DOHH2 (cell line): ENCODE data around the gene ENDOV.

Source experiments
- H3F3A ChIP-seq: fragments of 200-600 bp; sonication (generic), shearing (Covaris generic); 2 replicates; pipeline ENCODE4 v1.6.0; 2016; ENCODE audit warnings: antibody characterized with exemption, mild to moderate bottlenecking; ENCODE audit not compliant: control insufficient read depth, insufficient read depth
- H3K27ac ChIP-seq: fragments of 200-600 bp; sonication (generic); 2 replicates; pipeline ENCODE4 v1.5.1; 2014; ENCODE audit warnings: low read depth, mild to moderate bottlenecking, low read length, moderate library complexity
- H3K27me3 ChIP-seq: fragments of 200-600 bp; sonication (generic); 2 replicates; pipeline ENCODE4 v1.6.1; 2014; ENCODE audit warnings: mild to moderate bottlenecking, low read length, mixed read lengths; ENCODE audit not compliant: control insufficient read depth
- H3K36me3 ChIP-seq: fragments of 200-600 bp; sonication (generic); 2 replicates; pipeline ENCODE4 v1.6.1; 2014; ENCODE audit warnings: mild to moderate bottlenecking, low read length, moderate library complexity, mixed read lengths; ENCODE audit not compliant: control insufficient read depth
- H3K4me1 ChIP-seq: fragments of 200-600 bp; sonication (generic); 2 replicates; pipeline ENCODE4 v1.6.1; 2014; ENCODE audit warnings: mild to moderate bottlenecking, low read length, mixed read lengths; ENCODE audit not compliant: control insufficient read depth
- H3K4me2 ChIP-seq: fragments of 200-600 bp; sonication (generic); 2 replicates; pipeline ENCODE4 v1.6.0; 2014; ENCODE audit warnings: mild to moderate bottlenecking, low read length, moderate library complexity
- H3K4me3 ChIP-seq: fragments of 200-600 bp; sonication (generic); 2 replicates; pipeline ENCODE4 v1.5.1; 2014; ENCODE audit warnings: mild to moderate bottlenecking, low read length, mixed read lengths
- H3K79me2 ChIP-seq: fragments of 200-600 bp; sonication (generic); 2 replicates; pipeline ENCODE4 v1.6.1; 2014; ENCODE audit warnings: mild to moderate bottlenecking, low read length, mixed read lengths; ENCODE audit not compliant: control insufficient read depth
- H3K9me2 ChIP-seq: fragments of 200-600 bp; sonication (generic); replicated peaks from 2 replicates; pipeline ENCODE4 v1.6.1; 2014; ENCODE audit warnings: mild to moderate bottlenecking, low read length, mixed read lengths; ENCODE audit not compliant: control insufficient read depth
- H3K9me3 ChIP-seq: fragments of 200-600 bp; sonication (generic); 2 replicates; pipeline ENCODE4 v1.6.1; 2014; ENCODE audit warnings: antibody characterized with exemption, low read length, mixed read lengths; ENCODE audit not compliant: control insufficient read depth, insufficient read depth
- H4K20me1 ChIP-seq: fragments of 200-600 bp; sonication (generic); 2 replicates; pipeline ENCODE4 v1.6.0; 2014; ENCODE audit warnings: low read depth, mild to moderate bottlenecking, antibody characterized with exemption, low read length, moderate library complexity; ENCODE audit not compliant: control insufficient read depth, insufficient read depth
- EZH2phosphoT487 ChIP-seq: fragments of 200-600 bp; sonication (generic); IDR thresholded peaks from 2 replicates; pipeline ENCODE4 v1.6.1; 2017; ENCODE audit warnings: borderline replicate concordance, mild to moderate bottlenecking, antibody characterized with exemption, low read length, moderate library complexity, mixed read lengths
- TF ChIP-seq, protein P1 (sequence below): fragments of 200-600 bp; sonication (generic); IDR thresholded peaks from one replicate; pipeline ENCODE4 v1.5.1; 2014; ENCODE audit warnings: antibody characterized with exemption, mild to moderate bottlenecking, low read depth, low read length; ENCODE audit not compliant: poor library complexity, severe bottlenecking

The ENDOV gene

DNA sequence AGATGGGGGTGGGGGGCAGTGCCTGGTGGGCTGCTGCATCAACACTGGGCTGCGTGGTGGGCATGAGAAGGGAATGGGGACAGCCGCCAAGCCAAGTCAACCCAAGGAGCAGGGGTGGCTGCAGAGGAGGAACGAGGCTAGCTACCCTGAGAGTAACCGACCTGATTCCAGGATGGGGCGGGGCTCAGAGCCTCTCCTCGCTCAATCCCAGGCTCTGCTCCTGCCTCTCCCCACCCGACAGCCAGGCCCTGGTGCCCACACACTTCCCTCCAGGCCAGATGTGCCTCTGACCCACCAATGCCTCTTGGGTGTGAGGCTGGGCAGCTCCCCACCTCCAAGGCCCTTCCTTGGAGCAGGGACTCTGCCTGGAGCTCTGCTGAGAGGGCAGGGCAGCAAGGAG is 58.7 kb downstream of the ENDOV start:
- no peak overlapping the region for H3K4me3 ChIP-seq

DNA sequence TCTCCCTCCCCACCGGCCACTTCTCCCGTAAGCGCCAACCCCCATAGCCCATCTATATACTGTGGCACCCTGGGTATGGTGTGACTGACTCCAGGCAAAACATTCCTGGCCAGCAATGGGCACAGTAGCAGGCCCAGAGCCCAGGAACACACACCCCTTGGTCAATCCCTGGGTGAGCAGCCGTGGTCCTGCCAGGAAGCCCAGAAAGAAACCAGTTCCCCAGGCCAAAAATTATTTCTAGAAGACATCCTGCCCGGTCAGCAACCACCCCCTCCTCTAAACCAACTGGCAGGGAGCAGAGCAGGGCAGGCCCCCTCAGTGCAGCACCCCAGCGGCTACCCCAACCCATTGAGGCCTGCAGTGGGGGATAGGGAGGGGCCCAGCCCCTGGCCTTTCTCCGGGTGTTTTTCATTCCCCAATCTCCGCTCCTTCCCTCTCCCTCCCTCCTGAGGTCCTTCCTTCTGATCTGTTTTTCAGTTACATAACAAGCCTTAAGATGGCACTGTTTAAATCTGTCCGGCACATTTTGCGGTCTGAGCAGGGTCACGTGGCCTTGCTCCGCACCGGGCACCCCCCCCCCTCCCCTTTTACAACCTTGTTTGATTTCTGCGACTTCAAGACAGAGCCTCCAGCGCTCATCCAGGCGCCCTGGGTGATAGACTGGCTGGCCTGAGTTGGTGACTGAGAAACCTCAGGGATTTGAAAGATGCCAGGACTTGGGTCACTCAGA is 59.4 kb downstream of the ENDOV start:
- H3K4me2 ChIP-seq = peak overlapping the region; percentile 60
- H3K27ac ChIP-seq = no peak overlapping the region
- H3K79me2 ChIP-seq = no peaks in the 10 kb centered on the region
- H4K20me1 ChIP-seq = no peaks in the 10 kb centered on the region
- H3K9me2 ChIP-seq = no peaks in the 10 kb centered on the region
- peaks cover 14% of the 10 kb centered on the region for H3K4me1 ChIP-seq
- peak overlapping the region; percentile 43 for H3K4me3 ChIP-seq
- peaks cover 24% of the 10 kb centered on the region for H3K27me3 ChIP-seq
- no peaks in the 10 kb centered on the region for H3K9me3 ChIP-seq
- no peak for TF ChIP-seq EZH2phosphoT487
- TF ChIP-seq, protein P1, sequence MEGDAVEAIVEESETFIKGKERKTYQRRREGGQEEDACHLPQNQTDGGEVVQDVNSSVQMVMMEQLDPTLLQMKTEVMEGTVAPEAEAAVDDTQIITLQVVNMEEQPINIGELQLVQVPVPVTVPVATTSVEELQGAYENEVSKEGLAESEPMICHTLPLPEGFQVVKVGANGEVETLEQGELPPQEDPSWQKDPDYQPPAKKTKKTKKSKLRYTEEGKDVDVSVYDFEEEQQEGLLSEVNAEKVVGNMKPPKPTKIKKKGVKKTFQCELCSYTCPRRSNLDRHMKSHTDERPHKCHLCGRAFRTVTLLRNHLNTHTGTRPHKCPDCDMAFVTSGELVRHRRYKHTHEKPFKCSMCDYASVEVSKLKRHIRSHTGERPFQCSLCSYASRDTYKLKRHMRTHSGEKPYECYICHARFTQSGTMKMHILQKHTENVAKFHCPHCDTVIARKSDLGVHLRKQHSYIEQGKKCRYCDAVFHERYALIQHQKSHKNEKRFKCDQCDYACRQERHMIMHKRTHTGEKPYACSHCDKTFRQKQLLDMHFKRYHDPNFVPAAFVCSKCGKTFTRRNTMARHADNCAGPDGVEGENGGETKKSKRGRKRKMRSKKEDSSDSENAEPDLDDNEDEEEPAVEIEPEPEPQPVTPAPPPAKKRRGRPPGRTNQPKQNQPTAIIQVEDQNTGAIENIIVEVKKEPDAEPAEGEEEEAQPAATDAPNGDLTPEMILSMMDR = peak; percentile 19
- H3F3A ChIP-seq = no peaks in the 10 kb centered on the region
- no peaks in the 10 kb centered on the region for H3K36me3 ChIP-seq

More for the DNA sequence above, 58.7 kb downstream of the ENDOV start:
- H4K20me1 ChIP-seq = no peaks in the 10 kb centered on the region
- peaks cover 14% of the 10 kb centered on the region for H3K4me1 ChIP-seq
- no peak overlapping the region for H3K27ac ChIP-seq
- no peaks in the 10 kb centered on the region for H3F3A ChIP-seq
- H3K79me2 ChIP-seq = no peaks in the 10 kb centered on the region
- H3K36me3 ChIP-seq = no peaks in the 10 kb centered on the region
- H3K27me3 ChIP-seq = peaks cover 24% of the 10 kb centered on the region
- H3K9me2 ChIP-seq = no peaks in the 10 kb centered on the region
- TF ChIP-seq, protein P1 = no peak
- no peak for TF ChIP-seq EZH2phosphoT487
- no peaks in the 10 kb centered on the region for H3K9me3 ChIP-seq
- no peak overlapping the region for H3K4me2 ChIP-seq

DNA sequence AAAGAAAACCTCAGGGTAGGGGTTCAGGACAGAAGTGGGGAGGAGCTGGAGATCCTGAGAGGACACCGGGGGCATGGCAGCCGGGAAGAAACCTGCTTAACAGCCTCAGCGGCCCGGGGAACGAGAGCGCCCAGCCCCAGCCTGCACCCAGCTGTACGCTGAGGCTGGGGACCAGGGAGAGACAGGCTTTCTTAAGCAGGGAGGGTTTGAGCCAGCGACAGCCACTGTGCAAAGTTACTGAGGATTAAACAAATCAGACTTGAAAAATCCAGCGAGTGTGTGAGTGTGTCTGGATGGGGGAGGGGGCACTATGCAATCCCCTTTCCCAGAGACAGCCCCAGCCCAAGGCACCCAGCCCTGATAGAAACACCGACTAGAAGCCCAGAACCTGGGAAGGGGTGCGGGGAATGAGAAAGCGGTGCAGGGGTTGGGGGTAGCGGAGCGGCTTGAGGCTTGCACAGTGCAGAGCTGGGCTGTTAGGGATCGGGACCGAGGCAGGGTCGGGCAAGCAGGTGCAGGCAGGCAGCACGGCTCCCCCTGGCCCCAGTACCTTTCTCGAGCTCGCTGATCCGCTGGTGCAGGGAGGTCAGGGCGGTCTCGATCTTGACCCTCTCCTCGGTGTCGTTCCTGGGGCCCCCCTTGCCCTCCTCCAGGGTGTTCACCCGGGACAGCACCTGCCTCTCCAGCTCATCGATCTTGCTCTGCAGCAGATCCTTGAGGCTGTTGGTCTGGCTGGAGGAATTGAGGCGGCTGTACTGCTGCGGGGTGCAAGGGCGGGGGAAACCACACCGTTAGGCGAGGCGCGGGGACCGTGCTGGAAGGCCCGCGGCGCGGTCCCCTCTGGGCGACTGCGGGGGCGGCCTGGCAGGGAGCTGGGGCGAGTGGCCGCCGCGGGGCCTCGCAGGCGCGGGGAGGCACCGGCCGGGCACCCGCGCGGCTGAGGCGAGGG is 60.3 kb downstream of the ENDOV start:
- peaks cover 24% of the 10 kb centered on the region for H3K27me3 ChIP-seq
- H3K27ac ChIP-seq = no peak overlapping the region
- H3K4me2 ChIP-seq = peak overlapping the region; percentile 60
- H4K20me1 ChIP-seq = no peaks in the 10 kb centered on the region
- no peaks in the 10 kb centered on the region for H3F3A ChIP-seq
- TF ChIP-seq EZH2phosphoT487 = no peak; the same call in 1 of the 2 replicates
- TF ChIP-seq, protein P1 = no peak
- H3K9me3 ChIP-seq = no peaks in the 10 kb centered on the region
- H3K36me3 ChIP-seq = no peaks in the 10 kb centered on the region
- H3K4me3 ChIP-seq = peak overlapping the region; percentile 43
- no peaks in the 10 kb centered on the region for H3K9me2 ChIP-seq
- no peaks in the 10 kb centered on the region for H3K79me2 ChIP-seq
- peaks cover 14% of the 10 kb centered on the region for H3K4me1 ChIP-seq
